WI38 (cell line): ENCODE measurements around the gene IMMP2L.

Source experiments
- H3K4me3 ChIP-seq: 2 replicates; pipeline ENCODE4 v1.5.1; 2011; ENCODE audit warnings: low read depth, mild to moderate bottlenecking, control low read depth, low read length
- TF ChIP-seq, protein P1 (sequence below): IDR thresholded peaks from 2 replicates; pipeline ENCODE4 v1.5.1; 2012; ENCODE audit warnings: low read depth, mild to moderate bottlenecking, control low read depth, low read length

IMMP2L gene

GRCh38 chr7:110994028-110994967, 568.0 kb downstream of the IMMP2L start:
- no peak overlapping the region for H3K4me3 ChIP-seq
- TF ChIP-seq, protein P1, sequence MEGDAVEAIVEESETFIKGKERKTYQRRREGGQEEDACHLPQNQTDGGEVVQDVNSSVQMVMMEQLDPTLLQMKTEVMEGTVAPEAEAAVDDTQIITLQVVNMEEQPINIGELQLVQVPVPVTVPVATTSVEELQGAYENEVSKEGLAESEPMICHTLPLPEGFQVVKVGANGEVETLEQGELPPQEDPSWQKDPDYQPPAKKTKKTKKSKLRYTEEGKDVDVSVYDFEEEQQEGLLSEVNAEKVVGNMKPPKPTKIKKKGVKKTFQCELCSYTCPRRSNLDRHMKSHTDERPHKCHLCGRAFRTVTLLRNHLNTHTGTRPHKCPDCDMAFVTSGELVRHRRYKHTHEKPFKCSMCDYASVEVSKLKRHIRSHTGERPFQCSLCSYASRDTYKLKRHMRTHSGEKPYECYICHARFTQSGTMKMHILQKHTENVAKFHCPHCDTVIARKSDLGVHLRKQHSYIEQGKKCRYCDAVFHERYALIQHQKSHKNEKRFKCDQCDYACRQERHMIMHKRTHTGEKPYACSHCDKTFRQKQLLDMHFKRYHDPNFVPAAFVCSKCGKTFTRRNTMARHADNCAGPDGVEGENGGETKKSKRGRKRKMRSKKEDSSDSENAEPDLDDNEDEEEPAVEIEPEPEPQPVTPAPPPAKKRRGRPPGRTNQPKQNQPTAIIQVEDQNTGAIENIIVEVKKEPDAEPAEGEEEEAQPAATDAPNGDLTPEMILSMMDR: no peak

- TF ChIP-seq, protein P1: no peak
- H3K4me3 ChIP-seq: no peak overlapping the region
Measured at GRCh38 chr7:110988890-110989501, 573.3 kb downstream of the IMMP2L start.

- TF ChIP-seq, protein P1: no peak
- H3K4me3 ChIP-seq: no peak overlapping the region
Measured at GRCh38 chr7:110988348-110988747, 573.9 kb downstream of the IMMP2L start.

GRCh38 chr7:110987127-110987693, 575.1 kb downstream of the IMMP2L start:
- H3K4me3 ChIP-seq: no peak overlapping the region
- TF ChIP-seq, protein P1: no peak

DNA sequence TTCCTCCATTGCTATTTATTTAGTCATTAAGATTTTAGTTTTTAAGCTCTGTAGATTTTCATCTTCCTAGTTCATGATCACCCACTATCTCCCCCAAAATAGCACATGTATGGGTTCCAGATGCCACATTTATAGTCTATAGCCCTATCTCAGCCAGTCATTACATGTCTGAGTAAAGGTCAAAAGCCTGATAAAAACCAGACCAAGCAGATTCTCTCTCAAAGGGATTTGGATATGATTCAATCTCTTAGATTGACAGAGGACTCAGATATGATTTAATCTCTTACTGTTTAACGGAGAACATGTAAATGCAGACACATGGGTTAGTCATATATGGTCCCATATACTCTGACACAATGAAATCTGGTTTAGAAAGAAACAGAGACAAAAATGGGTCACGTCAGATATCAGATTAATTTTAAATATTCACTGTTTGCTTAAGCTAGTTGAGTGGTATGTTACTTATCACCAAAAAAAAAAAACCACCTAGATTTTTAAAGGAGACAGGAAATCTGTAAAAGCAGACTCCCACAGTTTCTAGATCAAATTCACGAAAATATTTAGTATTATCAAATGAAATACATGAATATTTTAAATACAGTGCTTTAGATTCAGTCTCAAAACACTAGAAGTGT, 578.4 kb downstream of the IMMP2L start:
- H3K4me3 ChIP-seq: no peak overlapping the region
- TF ChIP-seq, protein P1: no peak

GRCh38 chr7:110977127-110977737, 585.1 kb downstream of the IMMP2L start:
- TF ChIP-seq, protein P1: no peak
- H3K4me3 ChIP-seq: no peak overlapping the region
